KMS-11 (cell line): ENCODE results near the gene GTF3C1.

Experiments used
- H2AFZ ChIP-seq: fragments of 200-600 bp; sonication (generic); 2 replicates; pipeline ENCODE4 v1.6.1; 2016; ENCODE audit warnings: antibody characterized with exemption, mixed run types, low read depth
- H3K27ac ChIP-seq: fragments of 200-600 bp; sonication (generic); 2 replicates; pipeline ENCODE4 v1.6.1; 2016; ENCODE audit warnings: mild to moderate bottlenecking, mixed run types
- H3K27me3 ChIP-seq: fragments of 200-600 bp; sonication (generic); 2 replicates; pipeline ENCODE4 v1.6.1; 2017; ENCODE audit warnings: mild to moderate bottlenecking, low read depth, mixed run types, moderate library complexity; ENCODE audit not compliant: insufficient read depth
- H3K36me3 ChIP-seq: fragments of 200-600 bp; sonication (generic); 2 replicates; pipeline ENCODE4 v1.6.1; 2017; ENCODE audit warnings: mild to moderate bottlenecking, mixed run types; ENCODE audit not compliant: insufficient read depth
- H3K4me1 ChIP-seq: fragments of 200-600 bp; sonication (generic); 2 replicates; pipeline ENCODE4 v1.6.1; 2016; ENCODE audit warnings: mild to moderate bottlenecking, low read depth, mixed run types; ENCODE audit not compliant: poor library complexity, severe bottlenecking
- H3K4me2 ChIP-seq: fragments of 200-600 bp; sonication (generic); 2 replicates; pipeline ENCODE4 v1.7.0; 2016; ENCODE audit warnings: mild to moderate bottlenecking, mixed run types
- H3K4me3 ChIP-seq: fragments of 200-600 bp; sonication (generic); IDR thresholded peaks from 2 replicates; pipeline ENCODE4 v1.6.1; 2017; ENCODE audit warnings: low read depth, low read length, mixed read lengths; ENCODE audit not compliant: insufficient read depth
- H3K79me2 ChIP-seq: fragments of 200-600 bp; sonication (generic); 2 replicates; pipeline ENCODE4 v1.6.1; 2016; ENCODE audit warnings: low read depth, mixed run types; ENCODE audit not compliant: insufficient read depth
- H3K9ac ChIP-seq: fragments of 200-600 bp; sonication (generic); 2 replicates; pipeline ENCODE4 v1.6.1; 2016; ENCODE audit warnings: mild to moderate bottlenecking, mixed run types
- H4K20me1 ChIP-seq: fragments of 200-600 bp; sonication (generic); 2 replicates; pipeline ENCODE4 v1.6.1; 2016; ENCODE audit warnings: mild to moderate bottlenecking, mixed run types; ENCODE audit not compliant: insufficient read depth
- TF ChIP-seq, protein P1 (sequence below): fragments of 200-600 bp; sonication (generic); conservative IDR thresholded peaks from 2 replicates; pipeline ENCODE4 v1.6.1; 2017; ENCODE audit warnings: low read depth, mild to moderate bottlenecking, antibody characterized with exemption, low read length, moderate library complexity, mixed read lengths

The GTF3C1 gene

DNA sequence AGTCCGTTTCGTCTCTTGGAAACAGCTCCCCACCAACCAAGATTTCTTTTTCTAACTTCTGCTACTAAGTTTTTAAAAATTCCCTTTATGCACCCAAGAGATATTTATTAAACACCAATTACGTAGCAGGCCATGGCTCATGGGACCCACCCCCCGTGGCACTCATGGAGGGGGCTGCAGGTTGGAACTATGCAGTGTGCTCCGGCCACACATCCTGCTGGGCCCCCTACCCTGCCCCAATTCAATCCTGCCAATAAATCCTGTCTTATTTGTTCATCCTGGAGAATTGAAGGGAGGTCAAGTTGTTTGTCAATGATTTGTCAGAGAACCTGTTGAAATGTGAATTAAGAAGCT, 99.5 kb downstream of the GTF3C1 start:
- H3K79me2 ChIP-seq = no peaks in the 10 kb centered on the region
- H3K4me3 ChIP-seq = no peak overlapping the region
- no peak overlapping the region for H2AFZ ChIP-seq
- peaks cover 4% of the 10 kb centered on the region; the same call in 1 of the 2 replicates for H3K36me3 ChIP-seq
- H4K20me1 ChIP-seq = no peaks in the 10 kb centered on the region
- TF ChIP-seq, protein P1, sequence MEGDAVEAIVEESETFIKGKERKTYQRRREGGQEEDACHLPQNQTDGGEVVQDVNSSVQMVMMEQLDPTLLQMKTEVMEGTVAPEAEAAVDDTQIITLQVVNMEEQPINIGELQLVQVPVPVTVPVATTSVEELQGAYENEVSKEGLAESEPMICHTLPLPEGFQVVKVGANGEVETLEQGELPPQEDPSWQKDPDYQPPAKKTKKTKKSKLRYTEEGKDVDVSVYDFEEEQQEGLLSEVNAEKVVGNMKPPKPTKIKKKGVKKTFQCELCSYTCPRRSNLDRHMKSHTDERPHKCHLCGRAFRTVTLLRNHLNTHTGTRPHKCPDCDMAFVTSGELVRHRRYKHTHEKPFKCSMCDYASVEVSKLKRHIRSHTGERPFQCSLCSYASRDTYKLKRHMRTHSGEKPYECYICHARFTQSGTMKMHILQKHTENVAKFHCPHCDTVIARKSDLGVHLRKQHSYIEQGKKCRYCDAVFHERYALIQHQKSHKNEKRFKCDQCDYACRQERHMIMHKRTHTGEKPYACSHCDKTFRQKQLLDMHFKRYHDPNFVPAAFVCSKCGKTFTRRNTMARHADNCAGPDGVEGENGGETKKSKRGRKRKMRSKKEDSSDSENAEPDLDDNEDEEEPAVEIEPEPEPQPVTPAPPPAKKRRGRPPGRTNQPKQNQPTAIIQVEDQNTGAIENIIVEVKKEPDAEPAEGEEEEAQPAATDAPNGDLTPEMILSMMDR = no peak
- H3K27me3 ChIP-seq = no peaks in the 10 kb centered on the region
- no peak overlapping the region for H3K4me2 ChIP-seq
- H3K9ac ChIP-seq = no peak overlapping the region
- H3K4me1 ChIP-seq = peaks cover 8% of the 10 kb centered on the region
- H3K27ac ChIP-seq = no peak overlapping the region

DNA sequence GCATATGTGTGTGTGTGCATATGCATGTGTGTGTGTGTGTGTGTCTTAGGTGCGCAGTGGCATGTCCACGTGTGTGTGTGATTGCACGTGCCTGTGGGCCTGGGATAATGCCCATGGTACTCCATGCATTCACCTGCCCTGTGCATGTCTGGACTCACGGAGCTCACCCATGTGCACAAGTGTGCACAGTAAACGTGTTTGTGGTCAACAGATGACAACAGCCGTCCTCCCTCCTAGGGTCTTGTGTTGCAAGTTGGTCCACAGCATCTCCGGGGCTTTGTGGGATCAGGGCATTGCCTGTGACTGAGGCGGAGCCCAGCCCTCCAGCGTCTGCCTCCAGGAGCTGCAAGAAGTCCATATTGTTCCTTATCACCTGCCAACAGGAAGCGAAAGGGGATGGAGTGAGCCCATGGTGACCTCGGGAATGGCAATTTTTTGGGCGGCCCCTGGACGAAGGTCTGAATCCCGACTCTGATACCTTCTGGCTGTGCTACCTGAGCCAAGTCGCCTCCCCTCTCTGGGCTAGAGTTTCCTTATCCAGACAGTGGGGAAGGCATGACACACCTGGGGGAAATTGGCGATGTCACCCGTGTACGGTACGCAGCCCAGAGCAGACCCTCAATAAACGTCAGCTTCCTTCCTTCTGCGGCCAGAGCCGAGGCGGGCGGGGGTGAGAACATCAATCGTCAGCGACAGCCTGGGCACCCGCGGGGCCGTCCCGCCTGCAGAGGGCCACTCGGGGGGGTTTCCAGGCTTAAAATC, 100.1 kb downstream of the GTF3C1 start:
- Histone ChIP-seq H3K9ac (no peak overlapping the region), H3K4me2 (no peak overlapping the region), H3K4me3 (no peak overlapping the region), H3K79me2 (no peaks in the 10 kb centered on the region), H4K20me1 (no peaks in the 10 kb centered on the region), H3K36me3 (peaks cover 10% of the 10 kb centered on the region; the same call in 1 of the 2 replicates), H2AFZ (no peak overlapping the region), H3K27me3 (no peaks in the 10 kb centered on the region), H3K27ac (no peak overlapping the region), H3K4me1 (peaks cover 8% of the 10 kb centered on the region)
- TF ChIP-seq, protein P1 = no peak

DNA sequence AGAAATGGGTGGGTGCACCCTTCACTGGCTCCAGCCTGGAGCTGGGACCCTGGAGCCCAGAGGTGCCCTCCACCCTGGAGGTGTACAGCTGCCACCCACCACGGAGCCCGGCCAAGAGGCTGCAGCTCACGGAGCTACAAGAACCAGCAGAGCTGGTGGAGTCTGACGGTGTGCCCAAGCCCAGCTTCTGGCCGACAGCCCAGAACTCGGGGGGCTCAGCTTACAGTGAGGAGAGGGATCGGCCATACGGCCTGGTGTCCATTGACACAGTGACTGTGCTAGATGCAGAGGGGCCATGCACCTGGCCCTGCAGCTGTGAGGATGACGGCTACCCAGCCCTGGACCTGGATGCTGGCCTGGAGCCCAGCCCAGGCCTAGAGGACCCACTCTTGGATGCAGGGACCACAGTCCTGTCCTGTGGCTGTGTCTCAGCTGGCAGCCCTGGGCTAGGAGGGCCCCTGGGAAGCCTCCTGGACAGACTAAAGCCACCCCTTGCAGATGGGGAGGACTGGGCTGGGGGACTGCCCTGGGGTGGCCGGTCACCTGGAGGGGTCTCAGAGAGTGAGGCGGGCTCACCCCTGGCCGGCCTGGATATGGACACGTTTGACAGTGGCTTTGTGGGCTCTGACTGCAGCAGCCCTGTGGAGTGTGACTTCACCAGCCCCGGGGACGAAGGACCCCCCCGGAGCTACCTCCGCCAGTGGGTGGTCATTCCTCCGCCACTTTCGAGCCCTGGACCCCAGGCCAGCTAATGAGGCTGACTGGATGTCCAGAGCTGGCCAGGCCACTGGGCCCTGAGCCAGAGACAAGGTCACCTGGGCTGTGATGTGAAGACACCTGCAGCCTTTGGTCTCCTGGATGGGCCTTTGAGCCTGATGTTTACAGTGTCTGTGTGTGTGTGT, 100.9 kb downstream of the GTF3C1 start:
- Histone ChIP-seq H4K20me1 (no peaks in the 10 kb centered on the region), H3K9ac (no peak overlapping the region), H3K4me1 (peaks cover 8% of the 10 kb centered on the region), H3K4me3 (no peak overlapping the region), H3K27ac (no peak overlapping the region), H3K79me2 (no peaks in the 10 kb centered on the region), H3K4me2 (no peak overlapping the region), H3K36me3 (peaks cover 12% of the 10 kb centered on the region; the same call in 1 of the 2 replicates), H3K27me3 (no peaks in the 10 kb centered on the region), H2AFZ (no peak overlapping the region)
- TF ChIP-seq, protein P1 = no peak

DNA sequence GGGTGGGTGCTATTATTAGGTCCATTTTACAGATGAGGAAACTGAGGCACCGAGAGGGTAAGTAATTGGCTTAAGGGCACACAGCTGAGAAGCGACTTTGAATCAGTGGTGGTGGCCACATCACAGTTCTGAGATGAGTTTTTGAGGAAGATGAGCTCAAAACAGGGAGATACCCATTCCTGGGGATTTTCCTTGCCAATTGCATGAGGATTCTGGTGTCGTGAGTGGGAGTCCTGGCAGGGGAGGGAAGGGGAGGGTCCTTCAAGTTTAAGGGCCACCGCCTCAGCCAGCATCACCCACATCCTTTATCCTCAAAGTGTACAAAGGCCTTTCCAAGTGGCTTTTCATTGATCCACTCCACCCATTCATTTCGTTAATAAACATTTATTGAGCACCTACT, 102.4 kb downstream of the GTF3C1 start:
- TF ChIP-seq, protein P1 = no peak
- Histone ChIP-seq H3K79me2 (no peaks in the 10 kb centered on the region), H3K9ac (no peak overlapping the region), H3K27ac (no peak overlapping the region), H3K27me3 (no peaks in the 10 kb centered on the region), H3K4me2 (no peak overlapping the region), H4K20me1 (no peaks in the 10 kb centered on the region), H3K36me3 (peaks cover 12% of the 10 kb centered on the region; the same call in 1 of the 2 replicates), H3K4me1 (peaks cover 8% of the 10 kb centered on the region), H2AFZ (no peak overlapping the region), H3K4me3 (no peak overlapping the region)
